ENCODE data around the gene SVOPL.

SVOPL gene

DNA sequence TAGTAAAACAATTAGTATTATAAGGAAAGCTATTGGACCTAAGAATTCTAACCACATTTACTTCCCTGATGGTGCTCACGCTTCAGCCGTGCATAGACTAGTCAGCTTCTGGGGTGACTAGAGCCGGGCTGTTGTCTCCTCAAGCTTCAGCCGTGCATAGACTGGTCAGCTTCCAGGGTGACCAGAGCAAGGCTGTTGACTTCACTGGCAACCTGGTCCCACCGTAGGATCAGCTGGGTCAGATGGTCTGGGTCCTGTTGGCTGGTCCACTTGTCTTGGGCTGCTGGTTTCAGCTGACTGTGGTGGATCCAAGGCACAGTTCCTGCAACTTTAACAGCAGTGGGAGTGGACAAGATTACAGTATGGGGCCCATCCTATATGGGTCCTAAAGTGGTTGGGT is 141.7 kb downstream of the SVOPL start:
- peaks cover 97% of the 10 kb centered on the region for H3K36me3 Mint-ChIP-seq (ENCODE audit: low read depth)
- DNase-seq (no peak), ATAC-seq (no peak)
- no peak overlapping the region for H3K4me3 Mint-ChIP-seq
- H3K4me1 Mint-ChIP-seq, result no peaks in the 10 kb centered on the region
- H3K9me3 Mint-ChIP-seq, result peaks cover 41% of the 10 kb centered on the region
- no peak overlapping the region for H3K27ac Mint-ChIP-seq
- no peaks in the 10 kb centered on the region for H3K27me3 Mint-ChIP-seq

DNA sequence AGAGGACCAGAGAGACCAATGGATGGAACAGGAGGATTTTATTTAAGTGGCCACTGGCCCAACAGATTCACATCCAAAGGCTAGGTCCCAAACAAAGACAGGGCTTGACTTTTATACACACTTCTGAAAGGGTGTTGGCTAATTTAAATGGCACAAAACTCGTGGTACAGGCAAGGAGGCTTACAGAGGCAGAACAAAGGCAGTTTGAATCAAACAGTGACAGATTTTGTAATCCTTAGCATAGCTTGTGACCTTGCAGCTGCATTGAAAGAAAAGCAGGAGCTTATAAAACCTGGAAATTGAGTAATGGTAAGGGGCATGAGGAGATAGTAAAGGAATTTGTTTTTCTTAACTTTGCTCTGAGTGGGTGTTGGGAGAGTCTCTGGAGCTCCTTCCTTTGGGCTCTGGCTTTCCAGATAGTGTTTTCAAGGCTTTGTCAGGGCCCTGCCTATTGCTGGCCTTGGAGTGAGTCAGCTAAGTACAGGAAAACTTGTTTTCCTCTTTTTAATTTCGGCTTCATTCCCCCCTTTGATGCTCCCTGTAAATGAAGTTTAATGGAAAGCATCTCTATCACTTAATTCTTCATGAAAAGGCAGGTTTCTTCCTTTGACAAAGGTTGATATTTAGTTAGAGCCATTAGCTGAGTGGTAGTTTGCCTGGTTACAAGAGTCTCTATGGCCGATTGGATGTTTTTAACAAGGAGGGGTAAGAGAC is 144.2 kb downstream of the SVOPL start:
- H3K27me3 Mint-ChIP-seq, result no peaks in the 10 kb centered on the region
- peaks cover 36% of the 10 kb centered on the region for H3K9me3 Mint-ChIP-seq
- no peak overlapping the region for H3K4me3 Mint-ChIP-seq
- no peaks in the 10 kb centered on the region for H3K4me1 Mint-ChIP-seq
- DNase-seq (no peak), ATAC-seq (no peak)
- peaks cover 93% of the 10 kb centered on the region for H3K36me3 Mint-ChIP-seq (ENCODE audit: low read depth)
- H3K27ac Mint-ChIP-seq, result no peak overlapping the region

DNA sequence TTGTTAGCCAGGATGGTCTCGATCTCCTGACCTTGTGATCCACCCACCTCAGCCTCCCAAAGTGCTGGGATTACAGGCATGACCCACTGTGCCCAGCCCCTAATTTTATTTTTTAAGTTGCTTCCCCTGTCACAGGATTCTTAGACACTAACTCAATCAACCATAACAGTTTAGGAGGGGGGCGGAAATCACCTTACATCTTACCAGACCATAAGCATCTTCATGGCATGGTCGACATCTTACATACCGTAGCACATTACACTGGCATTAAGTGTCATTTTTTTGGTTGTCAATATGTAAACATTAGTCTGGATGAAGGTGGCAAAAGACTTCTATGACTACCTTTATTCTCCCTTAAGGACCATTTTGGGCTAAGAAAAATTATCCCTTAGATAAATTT is 145.5 kb downstream of the SVOPL start:
- ATAC-seq (no peak), DNase-seq (no peak)
- H3K36me3 Mint-ChIP-seq (ENCODE audit: low read depth), result peaks cover 95% of the 10 kb centered on the region
- H3K4me3 Mint-ChIP-seq, result no peak overlapping the region
- H3K4me1 Mint-ChIP-seq, result no peaks in the 10 kb centered on the region
- H3K9me3 Mint-ChIP-seq, result peaks cover 36% of the 10 kb centered on the region
- H3K27me3 Mint-ChIP-seq, result no peaks in the 10 kb centered on the region
- no peak overlapping the region for H3K27ac Mint-ChIP-seq

DNA sequence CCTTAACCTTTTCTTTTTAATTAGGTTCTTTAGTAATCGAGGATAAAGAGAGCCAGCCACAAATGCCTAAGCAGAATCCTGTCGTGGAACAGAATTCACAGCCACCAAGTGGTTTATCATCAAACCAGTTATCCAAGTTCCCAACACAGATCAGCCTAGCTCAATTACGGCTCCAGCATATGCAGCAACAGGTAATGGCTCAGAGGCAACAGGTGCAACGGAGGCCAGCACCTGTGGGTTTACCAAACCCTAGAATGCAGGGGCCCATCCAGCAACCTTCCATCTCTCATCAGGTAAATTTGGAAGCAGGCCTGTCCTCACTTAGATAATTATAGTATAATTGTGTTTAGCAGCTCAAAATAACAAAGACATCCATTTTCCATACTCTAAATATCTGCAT is 146.5 kb downstream of the SVOPL start:
- Mint-ChIP-seq H3K4me3 (no peak overlapping the region), H3K27ac (no peak overlapping the region), H3K36me3 (ENCODE audit: low read depth) (peaks cover 94% of the 10 kb centered on the region), H3K27me3 (no peaks in the 10 kb centered on the region), H3K9me3 (peaks cover 36% of the 10 kb centered on the region), H3K4me1 (no peaks in the 10 kb centered on the region)
- DNase-seq (no peak), ATAC-seq (no peak)

DNA sequence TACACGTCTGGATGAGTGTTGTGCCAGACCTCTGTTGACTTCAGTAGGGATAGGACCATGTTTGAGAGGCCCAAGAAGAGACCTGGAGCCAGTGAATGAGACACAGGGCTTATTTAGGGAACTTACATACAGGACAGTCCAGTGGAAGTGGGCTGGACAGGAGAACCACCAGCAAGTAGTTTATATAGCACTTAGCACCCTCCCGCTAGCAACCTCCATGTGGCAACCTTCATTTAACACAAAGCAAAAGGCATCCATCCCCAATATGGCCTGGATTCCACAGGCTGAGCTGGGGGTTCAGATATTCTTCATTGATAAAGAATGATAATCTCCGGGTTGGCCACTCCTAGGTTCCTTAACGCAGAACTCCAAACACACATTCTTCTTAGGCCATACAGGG is 147.4 kb downstream of the SVOPL start:
- ATAC-seq (no peak), DNase-seq (no peak)
- Mint-ChIP-seq H3K27ac (no peak overlapping the region), H3K4me1 (no peaks in the 10 kb centered on the region), H3K36me3 (ENCODE audit: low read depth) (peaks cover 91% of the 10 kb centered on the region), H3K4me3 (no peak overlapping the region), H3K27me3 (no peaks in the 10 kb centered on the region), H3K9me3 (peaks cover 31% of the 10 kb centered on the region)

DNA sequence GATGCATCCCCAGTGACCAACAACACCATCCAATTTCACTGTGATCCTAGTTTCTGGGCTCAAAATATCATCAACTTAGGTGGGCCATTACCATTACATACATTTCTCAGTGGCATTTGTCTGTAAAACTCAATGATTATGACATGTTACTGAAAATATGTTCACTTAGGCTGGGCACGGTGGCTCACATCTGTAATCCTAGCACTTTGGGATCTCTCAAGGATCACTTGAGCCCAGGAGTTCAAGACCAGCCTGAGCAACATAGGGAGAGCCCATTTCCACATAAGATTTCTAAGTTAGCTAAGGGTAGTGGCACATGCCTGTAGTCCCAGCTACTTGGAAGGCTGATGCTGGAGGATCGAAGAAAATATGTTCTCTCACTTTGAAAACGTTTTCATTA is 150.1 kb downstream of the SVOPL start:
- Mint-ChIP-seq H3K27ac (no peak overlapping the region), H3K36me3 (ENCODE audit: low read depth) (peaks cover 82% of the 10 kb centered on the region), H3K4me3 (no peak overlapping the region), H3K27me3 (no peaks in the 10 kb centered on the region), H3K9me3 (peaks cover 22% of the 10 kb centered on the region), H3K4me1 (no peaks in the 10 kb centered on the region)
- no peak for ATAC-seq
- no peak for DNase-seq

DNA sequence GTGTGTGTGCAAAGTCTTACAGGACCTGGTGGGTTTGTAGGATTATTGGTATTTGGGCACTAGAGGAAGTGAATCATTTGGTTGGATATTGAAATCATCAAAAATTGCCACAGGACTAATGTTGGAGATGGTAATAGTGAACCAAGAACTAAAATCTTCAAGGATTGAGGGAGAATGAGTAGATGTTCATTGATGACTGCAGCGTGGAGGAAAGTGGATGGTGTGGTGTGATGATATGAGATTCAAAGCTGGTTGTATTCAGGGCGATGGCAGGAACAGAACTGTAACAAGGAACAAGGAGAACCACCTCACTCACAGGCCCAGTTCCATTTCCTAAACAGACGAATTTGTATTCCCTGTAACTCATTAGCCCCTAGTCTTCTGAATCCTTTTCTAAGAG is 150.8 kb downstream of the SVOPL start:
- no peak overlapping the region for H3K4me3 Mint-ChIP-seq
- peaks cover 83% of the 10 kb centered on the region for H3K36me3 Mint-ChIP-seq (ENCODE audit: low read depth)
- no peaks in the 10 kb centered on the region for H3K27me3 Mint-ChIP-seq

DNA sequence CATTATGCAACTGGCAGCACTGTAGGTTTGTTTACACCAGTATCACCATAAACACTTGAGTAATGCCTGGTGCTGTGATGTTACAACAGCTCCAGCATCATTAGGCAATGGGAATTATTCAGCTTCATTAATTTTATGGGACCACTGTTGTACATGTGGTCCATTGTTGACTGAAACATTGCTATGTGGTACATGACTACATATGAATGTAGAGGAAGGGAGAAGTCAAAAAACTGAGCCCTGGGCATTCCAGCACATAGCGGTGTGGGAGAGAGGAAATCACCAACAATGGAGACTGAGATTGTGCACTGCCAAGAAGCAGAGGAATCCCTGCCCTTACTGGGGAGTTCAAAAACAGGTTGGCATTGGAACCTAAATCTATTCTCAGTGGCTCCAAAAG is 152.1 kb downstream of the SVOPL start:
- no peak for DNase-seq
- H3K27me3 Mint-ChIP-seq, result no peaks in the 10 kb centered on the region
- no peak for ATAC-seq
- no peaks in the 10 kb centered on the region for H3K4me1 Mint-ChIP-seq
- no peak overlapping the region for H3K4me3 Mint-ChIP-seq
- H3K27ac Mint-ChIP-seq, result no peak overlapping the region
- H3K9me3 Mint-ChIP-seq, result peaks cover 20% of the 10 kb centered on the region
- H3K36me3 Mint-ChIP-seq (ENCODE audit: low read depth), result peaks cover 83% of the 10 kb centered on the region

More for the DNA sequence above, 150.8 kb downstream of the SVOPL start:
- Mint-ChIP-seq H3K27ac (no peak overlapping the region), H3K9me3 (peaks cover 24% of the 10 kb centered on the region), H3K4me1 (no peaks in the 10 kb centered on the region)
- ATAC-seq, result no peak
- DNase-seq, result no peak

DNA sequence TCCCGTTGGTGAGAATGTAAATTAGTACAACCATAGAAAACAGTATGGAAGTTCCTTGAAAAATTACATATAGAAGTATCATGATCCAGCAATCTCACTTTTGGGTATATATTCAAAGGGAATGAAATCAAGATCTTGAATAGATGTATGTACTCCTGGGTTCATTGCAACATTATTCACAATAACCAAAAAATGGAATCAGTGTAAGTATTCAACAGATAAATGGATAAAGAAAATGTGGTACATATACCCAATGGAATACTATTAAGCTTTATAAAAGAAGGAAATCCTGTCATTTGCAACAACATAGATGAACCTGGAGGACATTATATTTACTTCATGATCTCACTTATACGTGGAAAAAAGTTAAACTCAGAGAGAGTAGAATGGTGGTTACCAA is 154.3 kb downstream of the SVOPL start:
- no peak overlapping the region for H3K4me3 Mint-ChIP-seq
- no peaks in the 10 kb centered on the region for H3K27me3 Mint-ChIP-seq
- peaks cover 5% of the 10 kb centered on the region for H3K4me1 Mint-ChIP-seq
- DNase-seq (no peak), ATAC-seq (no peak)
- H3K27ac Mint-ChIP-seq, result no peak overlapping the region
- peaks cover 76% of the 10 kb centered on the region for H3K36me3 Mint-ChIP-seq (ENCODE audit: low read depth)
- H3K9me3 Mint-ChIP-seq, result peaks cover 12% of the 10 kb centered on the region

DNA sequence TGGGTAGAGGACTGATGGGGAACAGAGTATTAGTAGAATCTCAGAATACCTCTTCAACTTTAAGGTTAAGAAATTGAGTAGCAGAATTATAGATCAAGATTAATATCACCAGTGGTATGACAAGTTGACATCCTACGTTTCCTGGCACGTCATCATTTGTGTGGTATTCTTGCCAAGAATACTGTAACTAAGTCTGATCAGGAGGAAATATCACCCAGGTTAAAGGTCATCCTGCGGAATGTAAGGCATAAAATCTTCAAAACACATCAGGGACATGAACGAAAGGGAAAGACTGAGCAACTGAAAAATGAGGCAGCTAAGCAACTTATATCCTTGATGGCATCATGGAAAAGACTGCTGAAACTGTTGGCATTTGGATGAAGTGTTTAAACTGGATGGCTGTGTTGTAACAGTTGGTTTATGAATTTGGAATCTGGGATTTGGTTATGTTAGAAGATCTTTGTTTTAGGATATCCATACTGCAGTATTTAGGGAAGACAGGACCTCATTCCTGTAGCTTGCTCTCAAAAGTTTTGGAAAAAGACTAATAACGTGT is 155.0 kb downstream of the SVOPL start:
- DNase-seq (no peak), ATAC-seq (no peak)
- Mint-ChIP-seq H3K27me3 (no peaks in the 10 kb centered on the region), H3K9me3 (peaks cover 12% of the 10 kb centered on the region), H3K36me3 (ENCODE audit: low read depth) (peaks cover 74% of the 10 kb centered on the region), H3K27ac (no peak overlapping the region), H3K4me1 (peaks cover 8% of the 10 kb centered on the region), H3K4me3 (no peak overlapping the region)

DNA sequence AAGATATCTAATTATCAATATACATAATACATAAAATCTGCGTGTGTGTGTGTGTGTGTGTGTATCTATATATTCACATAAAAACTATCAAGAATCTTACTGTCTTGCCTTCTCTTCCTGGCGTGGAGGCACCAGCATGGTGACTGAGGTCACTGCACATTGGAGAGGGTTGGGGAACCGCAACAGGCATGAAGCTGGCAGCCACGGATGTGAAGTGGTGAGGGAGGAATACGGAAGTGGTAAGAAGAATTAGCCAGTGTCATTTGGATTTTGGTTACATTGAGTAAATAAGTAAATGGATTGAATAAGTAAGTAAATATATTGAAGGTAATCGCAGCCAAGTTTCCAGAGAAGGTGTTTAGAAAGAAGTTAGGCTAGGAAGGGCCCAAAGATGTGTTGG is 156.0 kb downstream of the SVOPL start:
- Mint-ChIP-seq H3K4me1 (peaks cover 8% of the 10 kb centered on the region), H3K4me3 (no peak overlapping the region), H3K9me3 (peaks cover 12% of the 10 kb centered on the region), H3K36me3 (ENCODE audit: low read depth) (peaks cover 72% of the 10 kb centered on the region), H3K27me3 (no peaks in the 10 kb centered on the region), H3K27ac (no peak overlapping the region)
- no peak for ATAC-seq
- DNase-seq, result no peak

All from activated naive CD8-positive, alpha-beta T cell treated with anti-CD3 and anti-CD28 coated beads, Interleukin-2, amount 50 U/mL, for 24 hours (primary cell).